Esophagus muscularis mucosa (tissue), 4 donors: Measurements from ENCODE around the gene TTBK1. TPM values are rescaled to one million over a fixed set of nuclear protein-coding genes. Genes with fewer than 3 reads are reported as not detected.

ENCODE experiments used
- DNase-seq: peaks from one replicate; pipeline ENCODE4 v3.0.0-alpha.2; 2017; ENCODE audit errors: extremely low spot score
- H3K27ac ChIP-seq, 4 donors: fragments of 200-600 bp; sonication (generic); replicated peaks in 1 of 4; 1 replicate in 3 of 4; 2 replicates in 1 of 4; pipeline ENCODE4 v1.5.1; 2016 to 2019; ENCODE audit warnings: mild to moderate bottlenecking in 1 of 4
- H3K27me3 ChIP-seq, 4 donors: fragments of 200-600 bp; sonication (generic); one replicate each; pipeline versions ENCODE4 v1.5.1 to v1.6.0; 2016 to 2019
- H3K36me3 ChIP-seq, 4 donors: fragments of 200-600 bp; sonication (generic); one replicate each; pipeline ENCODE4 v1.5.1; 2016 to 2019
- H3K4me1 ChIP-seq, 4 donors: fragments of 200-600 bp; sonication (generic); one replicate each; pipeline ENCODE4 v1.5.1; 2016 to 2019
- H3K4me3 ChIP-seq, 4 donors: fragments of 200-600 bp; sonication (generic); 1 replicate in 2 of 4; 2 replicates in 2 of 4; pipeline ENCODE4 v1.5.1; 2016 to 2019; ENCODE audit warnings: mild to moderate bottlenecking in 4 of 4, moderate library complexity in 1 of 4
- H3K9me3 ChIP-seq, 4 donors: fragments of 200-600 bp; sonication (generic); 1 replicate in 3 of 4; 2 replicates in 1 of 4; pipeline ENCODE4 v1.5.1; 2016 to 2019
- CTCF ChIP-seq, 3 experiments: fragments of 200-600 bp in 2 of 3; fragments of 450-650 bp in 1 of 3; sonication (generic) in 2 of 3; IDR thresholded peaks; one replicate each; pipeline ENCODE4 v1.5.1; 2017 to 2019; ENCODE audit warnings: antibody characterized with exemption in 3 of 3, mild to moderate bottlenecking in 2 of 3, moderate library complexity in 1 of 3
- EP300 ChIP-seq: sonication (generic); formaldehyde crosslinking; IDR thresholded peaks from one replicate; pipeline ENCODE4 v1.6.1; 2017; ENCODE audit warnings: antibody characterized with exemption
- POLR2A ChIP-seq: fragments of 450-650 bp; IDR thresholded peaks from one replicate; pipeline ENCODE4 v1.6.1; 2017; ENCODE audit warnings: antibody characterized with exemption, moderate library complexity, mild to moderate bottlenecking, low read depth
- POLR2AphosphoS5 ChIP-seq, 2 donors: sonication (generic); formaldehyde crosslinking; IDR thresholded peaks; one replicate each; pipeline ENCODE4 v1.6.1; 2017; ENCODE audit warnings: antibody characterized with exemption in 2 of 2
- WGBS: methylation state at CpG from one replicate; pipeline ENCODE4 v1.1.5; 2018; 5-methylcytosine and 5-hydroxymethylcytosine counted together
- intact Hi-C: fragments of 100-400 bp; cut with DNase I; formaldehyde crosslinking; loops from one replicate; pipeline ENCODE4 v1.15.1; 2023
- total RNA-seq, 4 donors: library from RNA; depleted of rRNA; stranded (reverse); fragments of >200 nt; gene quantifications; one replicate each; pipeline versions ENCODE4 v1.1.0 to v1.2.1, GENCODE V29; 2016

Gene TTBK1
- total RNA-seq, 4 donors from 2014 or later: under 0.01 to 0.29 (median 0.03) TPM

- peaks cover 0 to 64% (median 17%) of the 10 kb centered on the region in 4 donors for H3K27me3 ChIP-seq
- H3K9me3 ChIP-seq: no peaks in the 10 kb centered on the region
- 31% methylated on average over 25 of the region's 27 CpGs for WGBS
- no peak for TF ChIP-seq POLR2AphosphoS5 (IDR thresholded peaks at IDR 0.05)
- TF ChIP-seq CTCF (IDR thresholded peaks at IDR 0.05): no peak
- no peak for TF ChIP-seq POLR2A
- no peak for TF ChIP-seq EP300
- H3K36me3 ChIP-seq: no peaks in the 10 kb centered on the region
- DNase-seq: no peak
- H3K4me1 ChIP-seq: peaks cover 7 to 23% (median 16%) of the 10 kb centered on the region in 4 donors
- intact Hi-C loops: no loop called here
- H3K27ac ChIP-seq: peak overlapping the region in 1 of 4 donors; percentile 11
- H3K4me3 ChIP-seq: peak overlapping the region; percentile 59 to 62 (median 60)
Measured at GRCh38 chr6:43246301-43247113, 3.2 kb downstream of the TTBK1 start.

- intact Hi-C loops: no loop called here
- H3K27ac ChIP-seq: peak overlapping the region in 3 of 4 donors; percentile 8 to 35 (median 11)
Measured at GRCh38 chr6:43247114-43247999, 4.1 kb downstream of the TTBK1 start.

GRCh38 chr6:43248101-43248500 is 4.8 kb downstream of the TTBK1 start:
- no peak for DNase-seq
- no peaks in the 10 kb centered on the region for H3K36me3 ChIP-seq
- peaks cover 0 to 64% (median 4%) of the 10 kb centered on the region in 4 donors for H3K27me3 ChIP-seq
- WGBS: 74% methylated on average over 3 of the region's 3 CpGs
- intact Hi-C loops: no loop called here
- peaks cover 7 to 23% (median 16%) of the 10 kb centered on the region in 4 donors for H3K4me1 ChIP-seq
- peak overlapping the region in 2 of 4 donors; percentile 60 to 62 for H3K4me3 ChIP-seq
- no peaks in the 10 kb centered on the region for H3K9me3 ChIP-seq
- no peak overlapping the region for H3K27ac ChIP-seq
- TF ChIP-seq POLR2A: no peak
- no peak for TF ChIP-seq CTCF (IDR thresholded peaks at IDR 0.05)
- TF ChIP-seq POLR2AphosphoS5 (IDR thresholded peaks at IDR 0.05): no peak
- no peak for TF ChIP-seq EP300

More at GRCh38 chr6:43247114-43247999, 4.1 kb downstream of the TTBK1 start:
- H3K4me1 ChIP-seq: peaks cover 7 to 23% (median 16%) of the 10 kb centered on the region in 4 donors
- H3K4me3 ChIP-seq: peak overlapping the region; percentile 59 to 62 (median 60)
- WGBS: 2% methylated on average over 41 of the region's 46 CpGs
- H3K27me3 ChIP-seq: peaks cover 0 to 64% (median 11%) of the 10 kb centered on the region in 4 donors
- TF ChIP-seq POLR2AphosphoS5 (IDR thresholded peaks at IDR 0.05): peak; percentile 48 to 50
- no peak for TF ChIP-seq EP300
- TF ChIP-seq CTCF (IDR thresholded peaks at IDR 0.05): no peak
- no peak for TF ChIP-seq POLR2A
- no peak for DNase-seq
- no peaks in the 10 kb centered on the region for H3K36me3 ChIP-seq
- H3K9me3 ChIP-seq: no peaks in the 10 kb centered on the region

- H3K36me3 ChIP-seq: no peaks in the 10 kb centered on the region
- no peaks in the 10 kb centered on the region for H3K9me3 ChIP-seq
- no peak overlapping the region for H3K4me3 ChIP-seq
- H3K27ac ChIP-seq: no peak overlapping the region
- intact Hi-C loops: no loop called here
- H3K4me1 ChIP-seq: peaks cover 7 to 17% (median 16%) of the 10 kb centered on the region in 4 donors
- no peak for DNase-seq
- no peak for TF ChIP-seq POLR2AphosphoS5 (IDR thresholded peaks at IDR 0.05)
- H3K27me3 ChIP-seq: peaks cover 0 to 64% (median 2%) of the 10 kb centered on the region in 4 donors
Measured at GRCh38 chr6:43248791-43249190, 5.5 kb downstream of the TTBK1 start.

- no peaks in the 10 kb centered on the region for H3K9me3 ChIP-seq
- intact Hi-C loops: no loop called here
- peaks cover 0 to 56% (median 2%) of the 10 kb centered on the region in 4 donors for H3K27me3 ChIP-seq
- DNase-seq: no peak
- no peak overlapping the region for H3K27ac ChIP-seq
- no peak overlapping the region for H3K4me3 ChIP-seq
- TF ChIP-seq EP300 (no peak), POLR2AphosphoS5 (IDR thresholded peaks at IDR 0.05) (no peak), CTCF (IDR thresholded peaks at IDR 0.05) (no peak), POLR2A (no peak)
- WGBS: 21% methylated on average over 8 of the region's 8 CpGs
- H3K36me3 ChIP-seq: no peaks in the 10 kb centered on the region
- peaks cover 7 to 17% (median 16%) of the 10 kb centered on the region in 4 donors for H3K4me1 ChIP-seq
Measured at GRCh38 chr6:43250992-43251373, 7.7 kb downstream of the TTBK1 start.
